ENCODE data around the gene SLC46A1. TPM values are rescaled to one million over a fixed set of nuclear protein-coding genes. Genes with fewer than 3 reads are reported as not detected.
A peak's percentile ranks its signal among the peaks of the same experiment; 100 is the strongest.

Gene SLC46A1
- total and polyA plus RNA-seq, 2 experiments from 2014 or later: 3.3 to 12.5 TPM

- H3K4me3 ChIP-seq: no peak overlapping the region
- Mint-ChIP-seq H3K27ac (no peak overlapping the region), H3K4me3 (no peak overlapping the region), H3K9me3 (no peaks in the 10 kb centered on the region), H3K36me3 (ENCODE audit: low read depth) (no peaks in the 10 kb centered on the region), H3K27me3 (ENCODE audit: insufficient read depth, low read depth, poor library complexity) (peaks cover 21% of the 10 kb centered on the region), H3K4me1 (peaks cover 24% of the 10 kb centered on the region)
- TF ChIP-seq ZNF462 (CRISPR knock-in tag; IDR thresholded peaks at IDR 0.05): no peak
- TF ChIP-seq JUNB (IDR thresholded peaks at IDR 0.05; ENCODE audit: unreplicated experiment): no peak
- peak in 1 of 2 experiments; percentile 26; a peak in 1 of 4 replicates for TF ChIP-seq CTCF (conservative IDR thresholded peaks at IDR 0.05; ENCODE audit: low read depth in 2 of 2)
- TF ChIP-seq NANOG (IDR thresholded peaks at IDR 0.05; ENCODE audit: borderline replicate concordance): no peak
- TF ChIP-seq STAT1 (IDR thresholded peaks at IDR 0.05; ENCODE audit: unreplicated experiment): no peak
- no peak for TF ChIP-seq ETS1 (IDR thresholded peaks at IDR 0.05)
- H3F3A ChIP-seq (replicated peaks; ENCODE audit: low read depth): peaks cover 4% of the 10 kb centered on the region; the same call in 1 of the 2 replicates
- peaks cover 37% of the 10 kb centered on the region for H3K27me3 ChIP-seq (ENCODE audit: insufficient read depth)
- no peaks in the 10 kb centered on the region for H3K9me2 ChIP-seq (ENCODE audit: insufficient read depth)
- H2AFZ ChIP-seq: 0 out of 2 replicates have a peak overlapping the region, but pooled peaks have one; percentile 35
- no peaks in the 10 kb centered on the region for H3K36me3 ChIP-seq (ENCODE audit: insufficient read depth)
- H4K20me1 ChIP-seq (replicated peaks; ENCODE audit: insufficient read depth): no peaks in the 10 kb centered on the region
- H3K27ac ChIP-seq (ENCODE audit: low read depth): no peak overlapping the region
- H3K4me2 ChIP-seq: no peak overlapping the region
- peaks cover 19% of the 10 kb centered on the region for H3K4me1 ChIP-seq (ENCODE audit: insufficient read depth)
- peak; percentile 17; the same call in 2 of the 3 replicates for ATAC-seq
- no peaks in the 10 kb centered on the region for H3K79me2 ChIP-seq (replicated peaks; ENCODE audit: insufficient read depth)
- DNase-seq (ENCODE audit: low spot score): peak; percentile 37
These were observed 7.8 kb upstream of the SLC46A1 start for GRCh38 chr17:28413804-28414203.

All from GM23338 (cell line).